Ovary (tissue), 9 donors: ENCODE results near the gene PCBP4. TPM values are rescaled to one million over a fixed set of nuclear protein-coding genes. Genes with fewer than 3 reads are reported as not detected.
A peak's percentile ranks its signal among the peaks of the same experiment; 100 is the strongest.

Experiments used
- DNase-seq, 5 donors: peaks; one replicate each; pipeline ENCODE4 v3.0.0-alpha.2; 2019 to 2020
- H3K27ac ChIP-seq, 2 donors: fragments of 200-600 bp; one replicate each; pipeline versions ENCODE4 v1.5.1 to v1.8.0; 2019 to 2022
- H3K27me3 ChIP-seq: fragments of 200-600 bp; one replicate; pipeline ENCODE4 v1.8.0; 2022
- H3K36me3 ChIP-seq: fragments of 200-600 bp; sonication (generic); one replicate; pipeline ENCODE4 v1.5.1; 2019
- H3K4me1 ChIP-seq: one replicate; pipeline ENCODE4 v1.8.1; 2013; ENCODE audit warnings: mild to moderate bottlenecking, moderate library complexity; ENCODE audit not compliant: insufficient read depth
- H3K4me3 ChIP-seq: fragments of 200-600 bp; sonication (generic); one replicate; pipeline ENCODE4 v1.5.1; 2017
- H3K9me3 ChIP-seq, 2 donors: fragments of 200-600 bp in 1 of 2; sonication (generic) in 1 of 2; one replicate each; pipeline versions ENCODE4 v1.5.1 to v1.8.1; 2013 to 2019; ENCODE audit warnings: mild to moderate bottlenecking in 1 of 2, moderate library complexity in 1 of 2
- CTCF ChIP-seq, 3 donors: fragments of 450-650 bp in 2 of 3; fragments of 200-600 bp in 1 of 3; IDR thresholded peaks; one replicate each; pipeline versions ENCODE4 v1.5.1 to v1.8.0; 2016 to 2022; ENCODE audit warnings: antibody characterized with exemption in 3 of 3, mild to moderate bottlenecking in 1 of 3
- EP300 ChIP-seq: sonication (generic); formaldehyde crosslinking; IDR thresholded peaks from one replicate; pipeline ENCODE4 v1.6.1; 2017; ENCODE audit warnings: antibody characterized with exemption
- POLR2A ChIP-seq: fragments of 450-650 bp; IDR thresholded peaks from one replicate; pipeline ENCODE4 v1.6.1; 2017; ENCODE audit warnings: antibody characterized with exemption, mild to moderate bottlenecking, moderate library complexity
- WGBS, 3 donors: extraction: QIAGEN DNeasy Blood & Tissue Kit in 1 of 3; methylation state at CpG; one replicate each; pipeline versions ENCODE4 v1.1.5 to v1.1.7; 2013 to 2017; 5-methylcytosine and 5-hydroxymethylcytosine counted together
- intact Hi-C, 4 donors: fragments of 100-400 bp; cut with DNase I; formaldehyde crosslinking; loops; one replicate each; pipeline versions ENCODE4 v1.11.0 to v1.15.1; 2022 to 2023
- polyA plus RNA-seq, 2 donors: library from polyadenylated mRNA; stranded (reverse); fragments of 200-250 nt in 1 of 2; fragments of 350-450 nt in 1 of 2; fragmentation: Illumina TruSeq in 1 of 2; extraction: RNeasy Lipid Tissue Mini Kit (QIAGEN cat#74804) in 1 of 2; gene quantifications; one replicate each; pipeline ENCODE4 v1.2.3, GENCODE V29; 2013 to 2014
- total RNA-seq, 7 donors: library from RNA; depleted of rRNA in 2 of 7; stranded (reverse); fragments of >200 nt in 2 of 7; fragmentation: NEBNext Ultra II Directional in 3 of 7; extraction: Animal tissue kit (Norgen Biotek cat#: 25700) in 3 of 7; gene quantifications; one replicate each; pipeline versions ENCODE4 v1.1.0 to v1.2.4, GENCODE V29; 2016 to 2023
- donor health status: DM: no; HTN: no; CAD: no; lungs with moderate emphysema.
- donor health status: DM: no; HTN: no; CAD: no.
- donor health status: Bipolar disorder and iron deficiency.
- donor health status: DM: yes; HTN: yes; CAD: no.
- donor health status: DM: no; HTN: no; CAD: no.
- donor health status: DM: yes; HTN: yes; CAD: no.

Gene PCBP4
- total and polyA plus RNA-seq, 9 donors = 4.5 to 83.3 (median 44.0) TPM

- DNase-seq = peak in 1 of 5 donors; percentile 63
- TF ChIP-seq EP300 (no peak), POLR2A (no peak), CTCF (IDR thresholded peaks at IDR 0.05) (peak in 1 of 3 donors; percentile 30)
- peaks cover 12% of the 10 kb centered on the region for H3K4me1 ChIP-seq
- H3K9me3 ChIP-seq = no peaks in the 10 kb centered on the region
- WGBS, 3 donors = 62 to 71% (median 66%) methylated on average over 16 of the region's 16 CpGs
- intact Hi-C loops = loop anchor here (5.0 kb wide), 5 partner anchors 53 to 333 kb away; partner anchors contain the start of gene DUSP7 (in 1 of the 4)
- no peak overlapping the region for H3K27ac ChIP-seq
- H3K36me3 ChIP-seq = no peaks in the 10 kb centered on the region
- H3K27me3 ChIP-seq = no peaks in the 10 kb centered on the region
- no peak overlapping the region for H3K4me3 ChIP-seq
Measured at GRCh38 chr3:52004163-52004787, 37.0 kb upstream of the PCBP4 start.

- intact Hi-C loops = loop anchor here (5.0 kb wide), 5 partner anchors 55 to 335 kb away; partner anchors contain the start of gene DUSP7 (in 1 of the 4)
- peaks cover 12% of the 10 kb centered on the region for H3K4me1 ChIP-seq
Measured at GRCh38 chr3:52002748-52003147, 35.5 kb upstream of the PCBP4 start.

GRCh38 chr3:52001443-52001974, 34.3 kb upstream of the PCBP4 start:
- peaks cover 12% of the 10 kb centered on the region for H3K4me1 ChIP-seq
- H3K4me3 ChIP-seq = no peak overlapping the region
- peak; percentile 71 to 87 (median 82) for DNase-seq
- no peaks in the 10 kb centered on the region for H3K27me3 ChIP-seq
- H3K27ac ChIP-seq = no peak overlapping the region
- TF ChIP-seq POLR2A = no peak
- TF ChIP-seq CTCF (IDR thresholded peaks at IDR 0.05) = peak; percentile 59 to 96 (median 94)
- no peaks in the 10 kb centered on the region for H3K36me3 ChIP-seq
- no peaks in the 10 kb centered on the region for H3K9me3 ChIP-seq
- WGBS, 3 donors = 1 to 2% (median 1%) methylated on average over 18 of the region's 18 CpGs
- intact Hi-C loops = loop anchor here (1.0 to 5.0 kb wide), 6 partner anchors 56 to 336 kb away; partner anchors contain the start of gene DUSP7 (in 1 of the 4)

More at GRCh38 chr3:52002748-52003147, 35.5 kb upstream of the PCBP4 start:
- Histone ChIP-seq H3K27me3 (no peaks in the 10 kb centered on the region), H3K4me3 (no peak overlapping the region), H3K36me3 (no peaks in the 10 kb centered on the region), H3K27ac (no peak overlapping the region), H3K9me3 (no peaks in the 10 kb centered on the region)
- 72 to 75% (median 72%) methylated on average over 6 of the region's 6 CpGs for WGBS, 3 donors
- no peak for TF ChIP-seq POLR2A
- no peak for TF ChIP-seq EP300
- TF ChIP-seq CTCF (IDR thresholded peaks at IDR 0.05) = no peak
- no peak for DNase-seq

- DNase-seq = no peak
- Histone ChIP-seq H3K9me3 (no peaks in the 10 kb centered on the region), H3K4me1 (peaks cover 2% of the 10 kb centered on the region), H3K27me3 (no peaks in the 10 kb centered on the region), H3K4me3 (no peak overlapping the region), H3K27ac (no peak overlapping the region), H3K36me3 (no peaks in the 10 kb centered on the region)
- TF ChIP-seq EP300 (no peak), POLR2A (no peak), CTCF (IDR thresholded peaks at IDR 0.05) (no peak)
- intact Hi-C loops = loop anchor here (5.0 kb wide), 5 partner anchors 57 to 337 kb away; partner anchors contain the start of gene DUSP7 (in 1 of the 4)
- 74 to 78% (median 77%) methylated on average over 2 of the region's 2 CpGs for WGBS, 3 donors
Measured at GRCh38 chr3:51999846-52000245, 32.6 kb upstream of the PCBP4 start.
